Activated T-helper 17 cell treated with anti-CD3 and anti-CD28 coated beads, Interleukin-2, amount 50 U/mL, for 72 hours (primary cell): ENCODE measurements around the gene PCSK4. TPM values are rescaled to one million over a fixed set of nuclear protein-coding genes. Genes with fewer than 3 reads are reported as not detected.

ENCODE experiments used
- ATAC-seq: fragments of 150-1000 bp; cut with Tn5 transposase; replicated peaks from 2 replicates; pipeline ENCODE4 v1.10.0; 2021; ENCODE audit warnings: mild to moderate bottlenecking, moderate library complexity
- H3K27ac Mint-ChIP-seq: one replicate; pipeline ENCODE4 v1.8.0; 2022; ENCODE audit warnings: mixed read lengths
- H3K27me3 Mint-ChIP-seq: one replicate; pipeline ENCODE4 v1.8.0; 2022; ENCODE audit warnings: mixed read lengths
- H3K36me3 Mint-ChIP-seq: one replicate; pipeline ENCODE4 v1.8.0; 2022; ENCODE audit warnings: low read depth, mild to moderate bottlenecking, mixed read lengths
- H3K4me1 Mint-ChIP-seq: one replicate; pipeline ENCODE4 v1.8.0; 2022; ENCODE audit warnings: mixed read lengths
- H3K4me3 Mint-ChIP-seq: one replicate; pipeline ENCODE4 v1.8.0; 2022; ENCODE audit warnings: mild to moderate bottlenecking, mixed read lengths
- H3K9me3 Mint-ChIP-seq: one replicate; pipeline ENCODE4 v1.8.0; 2022; ENCODE audit warnings: mixed read lengths
- total RNA-seq, 2 donors: library from RNA; stranded (reverse); gene quantifications; one replicate each; pipeline ENCODE4 v1.2.3, GENCODE V29; 2022

Gene PCSK4
- total RNA-seq, 2 donors from 2014 or later = 2.4 to 7.8 TPM

GRCh38 chr19:1432507-1432887 is 57.7 kb downstream of the PCSK4 start:
- peaks cover 61% of the 10 kb centered on the region for H3K36me3 Mint-ChIP-seq
- H3K4me3 Mint-ChIP-seq = no peak overlapping the region
- ATAC-seq = no peak
- H3K27ac Mint-ChIP-seq = no peak overlapping the region
- no peaks in the 10 kb centered on the region for H3K4me1 Mint-ChIP-seq
- no peaks in the 10 kb centered on the region for H3K9me3 Mint-ChIP-seq
- no peaks in the 10 kb centered on the region for H3K27me3 Mint-ChIP-seq

DNA sequence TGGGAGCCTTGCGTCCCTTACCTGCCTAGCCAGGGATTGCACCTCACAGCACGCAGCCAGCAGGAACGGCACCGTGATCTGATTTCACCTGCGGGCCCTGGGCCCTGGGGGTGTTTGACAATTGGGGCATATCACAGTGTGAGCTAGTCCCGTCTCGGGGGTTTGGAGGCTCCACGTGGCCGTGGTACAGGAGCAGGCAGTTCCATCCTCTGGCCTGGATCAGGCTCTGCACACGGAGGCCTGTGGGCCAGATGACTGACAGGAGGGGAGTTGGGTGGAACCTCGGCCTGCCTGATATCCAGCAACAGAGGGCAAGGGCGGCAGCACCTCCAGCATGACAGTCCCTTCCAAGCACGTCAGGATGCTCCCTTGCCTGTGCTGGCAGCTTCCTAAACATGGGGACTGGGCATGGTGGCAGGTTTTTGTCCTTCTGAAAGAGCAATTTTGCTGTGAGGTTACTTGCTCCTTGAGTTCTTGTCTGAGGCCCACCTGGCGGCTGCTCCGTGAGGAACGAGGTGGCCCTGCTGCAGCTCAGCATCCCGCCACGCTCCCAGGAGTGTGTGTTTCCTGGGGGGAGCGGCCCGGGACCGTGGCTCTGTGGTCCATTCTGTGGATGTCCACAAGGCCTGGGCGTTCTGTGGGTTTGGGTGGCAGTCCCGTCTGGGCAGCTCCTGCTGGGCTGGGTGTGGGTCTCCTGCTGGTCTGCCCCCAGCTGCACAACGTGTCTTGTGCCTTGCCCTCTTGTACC is 58.2 kb downstream of the PCSK4 start:
- Mint-ChIP-seq H3K36me3 (peaks cover 67% of the 10 kb centered on the region), H3K27me3 (no peaks in the 10 kb centered on the region), H3K9me3 (no peaks in the 10 kb centered on the region), H3K4me3 (no peak overlapping the region), H3K4me1 (no peaks in the 10 kb centered on the region), H3K27ac (no peak overlapping the region)
- ATAC-seq = no peak

Other genes with a start within 250 kb of the PCSK4 start
- gene ATP5F1D, start 248.6 kb downstream of the PCSK4 start, total RNA-seq = 100 to 1,000 TPM; 148 to 210 TPM
- 10 to 100 TPM; 51.4 to 56.8 TPM for gene MIDN, start 241.8 kb downstream of the PCSK4 start, total RNA-seq
- 100 to 1,000 TPM; 150 to 172 TPM for gene CIRBP, start 221.0 kb downstream of the PCSK4 start, total RNA-seq
- 10 to 100 TPM; 52.9 to 85.9 TPM for gene FAM174C, start 214.8 kb downstream of the PCSK4 start, total RNA-seq
- gene EFNA2, start 204.5 kb downstream of the PCSK4 start, total RNA-seq = not detected
- gene NDUFS7, start 106.4 kb downstream of the PCSK4 start, total RNA-seq = 10 to 100 TPM; 51.5 to 87.9 TPM
- gene GAMT, start 88.8 kb downstream of the PCSK4 start, total RNA-seq = 10 to 100 TPM in 1 of 2 donors, 1 to 10 TPM in 1; 4.9 to 11.2 TPM
- gene DAZAP1, start 82.8 kb downstream of the PCSK4 start, total RNA-seq = 100 to 1,000 TPM; 161 to 271 TPM
- 1,000 to 10,000 TPM; 1,611 to 1,688 TPM for gene RPS15, start 52.0 kb downstream of the PCSK4 start, total RNA-seq
- under 1 TPM; 0.04 to 0.21 TPM for gene APC2, start 40.2 kb downstream of the PCSK4 start, total RNA-seq
- 10 to 100 TPM; 36.5 to 37.2 TPM for gene C19orf25, start 11.1 kb downstream of the PCSK4 start, total RNA-seq
- 1 to 10 TPM; 1.7 to 2.2 TPM for gene REEP6, start 831 bp upstream of the PCSK4 start, total RNA-seq
- 1 to 10 TPM; 3.0 to 3.9 TPM for gene ADAMTSL5, start 22.7 kb upstream of the PCSK4 start, total RNA-seq
- gene PLK5, start 33.7 kb upstream of the PCSK4 start, total RNA-seq = not detected
- 1 to 10 TPM; 6.7 to 8.2 TPM for gene MEX3D, start 78.0 kb upstream of the PCSK4 start, total RNA-seq
- 100 to 1,000 TPM in 1 of 2 donors, 10 to 100 TPM in 1; 71.5 to 128 TPM for gene MBD3, start 102.5 kb upstream of the PCSK4 start, total RNA-seq
- gene UQCR11, start 115.1 kb upstream of the PCSK4 start, total RNA-seq = 100 to 1,000 TPM; 120 to 209 TPM
- gene TCF3, start 162.3 kb upstream of the PCSK4 start, total RNA-seq = 10 to 100 TPM; 53.6 to 87.0 TPM